ENCODE data around the gene COL20A1.

Gene COL20A1

DNA sequence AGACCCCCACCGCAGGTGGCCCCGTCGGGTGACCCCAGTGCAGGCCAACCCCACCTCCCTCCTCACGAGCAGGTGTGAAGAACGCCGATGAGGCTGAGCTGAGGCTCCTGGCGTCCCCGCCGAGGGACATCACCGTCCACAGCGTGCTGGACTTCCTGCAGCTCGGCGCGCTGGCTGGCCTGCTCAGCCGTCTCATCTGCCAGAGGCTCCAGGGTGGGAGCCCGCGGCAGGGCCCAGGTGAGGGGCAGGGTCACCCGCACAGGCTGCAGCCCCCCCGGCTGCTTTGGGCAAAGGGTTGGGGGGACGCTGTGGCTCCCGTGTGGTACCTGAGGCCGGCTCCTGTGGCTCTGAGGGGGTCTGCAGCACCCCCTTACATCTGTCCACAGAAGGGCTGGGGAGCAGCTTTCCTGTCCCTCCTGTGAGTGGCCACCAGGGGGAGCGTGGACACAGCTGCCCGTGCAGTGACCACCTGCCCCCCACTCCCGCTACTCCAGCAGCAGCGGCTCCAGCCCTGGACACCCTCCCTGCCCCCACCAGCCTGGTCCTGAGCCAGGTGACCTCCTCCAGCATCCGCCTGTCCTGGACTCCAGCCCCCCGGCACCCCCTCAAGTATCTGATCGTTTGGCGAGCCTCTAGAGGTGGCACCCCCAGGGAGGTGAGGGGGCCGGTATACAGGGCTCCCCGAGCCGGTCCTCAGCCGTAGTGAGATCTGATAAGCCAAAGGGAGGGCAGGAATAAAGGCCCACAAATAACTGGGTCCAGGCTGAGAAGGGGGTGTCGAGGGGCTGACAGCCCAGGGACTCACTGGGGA is 16.5 kb downstream of the COL20A1 start:
- DNase-seq (ENCODE audit: low spot score): peak; percentile 88

DNA sequence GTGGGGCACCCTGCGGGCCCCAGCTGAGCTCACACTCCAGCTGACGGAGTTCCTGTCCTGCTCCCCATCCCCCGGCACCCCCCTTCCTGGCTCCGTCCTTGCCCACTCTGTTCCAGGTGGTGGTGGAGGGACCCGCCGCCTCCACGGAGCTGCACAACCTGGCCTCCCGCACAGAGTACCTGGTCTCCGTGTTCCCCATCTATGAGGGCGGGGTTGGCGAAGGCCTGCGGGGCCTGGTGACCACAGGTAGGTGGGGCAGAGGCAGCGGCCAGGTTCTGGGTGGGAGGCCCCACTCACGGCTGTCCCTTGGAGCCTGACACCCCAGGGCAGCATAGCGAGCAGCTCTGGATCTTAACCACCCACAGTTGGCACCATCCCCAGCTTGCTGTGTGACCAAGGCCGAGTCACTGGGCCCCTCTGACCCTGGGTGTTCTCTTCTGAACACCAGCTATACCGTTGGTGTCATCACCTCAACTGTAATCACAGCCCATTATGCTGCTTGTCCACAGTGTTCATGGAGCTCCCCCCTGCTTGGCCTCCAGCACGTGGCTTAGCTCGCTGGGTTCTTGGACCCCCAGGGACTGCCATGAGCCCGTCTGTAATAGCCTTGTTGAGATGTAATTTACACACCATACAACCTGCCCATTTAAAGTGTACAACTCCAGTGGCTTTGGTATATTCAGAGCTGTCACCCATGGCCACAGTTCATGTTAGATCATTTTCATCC is 17.4 kb downstream of the COL20A1 start:
- no peak for DNase-seq (ENCODE audit: low spot score)

DNA sequence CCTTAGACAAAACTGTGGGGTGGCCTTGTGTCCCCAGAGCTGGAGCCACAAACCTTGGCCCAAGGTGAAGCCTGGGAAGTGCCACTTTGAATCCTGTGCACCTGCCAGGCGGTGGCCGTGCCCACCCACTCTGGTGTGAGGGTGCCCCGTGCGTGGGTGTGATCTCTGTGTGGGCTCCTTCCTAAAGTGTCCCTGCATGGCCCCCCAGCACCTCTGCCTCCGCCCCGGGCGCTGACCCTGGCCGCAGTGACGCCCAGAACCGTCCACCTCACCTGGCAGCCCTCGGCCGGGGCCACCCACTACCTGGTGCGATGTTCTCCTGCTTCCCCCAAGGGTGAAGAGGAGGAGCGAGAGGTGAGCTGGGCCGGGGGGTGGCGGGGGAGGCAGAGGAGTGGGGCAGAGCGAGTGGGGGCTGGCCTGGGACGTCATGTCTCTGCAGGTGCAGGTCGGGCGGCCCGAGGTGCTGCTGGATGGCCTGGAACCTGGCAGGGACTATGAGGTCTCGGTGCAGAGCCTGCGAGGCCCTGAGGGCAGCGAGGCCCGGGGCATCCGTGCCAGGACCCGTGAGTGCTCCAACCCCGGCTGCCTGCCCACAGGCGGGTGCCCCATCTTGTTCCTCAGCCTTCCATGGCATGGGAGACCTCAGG is 18.3 kb downstream of the COL20A1 start:
- DNase-seq (ENCODE audit: low spot score): no peak

DNA sequence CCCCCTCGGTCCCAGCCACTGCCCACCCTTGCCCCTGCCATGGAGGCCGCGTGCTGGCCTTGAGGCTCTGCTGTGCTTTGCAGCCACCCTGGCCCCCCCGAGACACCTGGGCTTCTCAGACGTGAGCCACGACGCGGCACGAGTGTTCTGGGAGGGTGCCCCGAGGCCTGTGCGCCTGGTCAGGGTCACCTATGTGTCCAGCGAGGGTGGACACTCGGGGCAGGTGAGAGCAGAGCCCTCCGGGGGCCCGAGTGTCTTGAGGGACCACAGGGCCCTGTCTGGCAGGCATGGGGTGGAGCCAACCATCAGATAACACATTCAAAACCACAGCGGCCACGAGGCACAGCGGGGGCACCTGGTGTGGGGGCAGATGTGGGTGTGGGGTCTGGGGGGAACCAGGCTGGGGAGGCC is 18.9 kb downstream of the COL20A1 start:
- DNase-seq (ENCODE audit: low spot score): no peak

DNA sequence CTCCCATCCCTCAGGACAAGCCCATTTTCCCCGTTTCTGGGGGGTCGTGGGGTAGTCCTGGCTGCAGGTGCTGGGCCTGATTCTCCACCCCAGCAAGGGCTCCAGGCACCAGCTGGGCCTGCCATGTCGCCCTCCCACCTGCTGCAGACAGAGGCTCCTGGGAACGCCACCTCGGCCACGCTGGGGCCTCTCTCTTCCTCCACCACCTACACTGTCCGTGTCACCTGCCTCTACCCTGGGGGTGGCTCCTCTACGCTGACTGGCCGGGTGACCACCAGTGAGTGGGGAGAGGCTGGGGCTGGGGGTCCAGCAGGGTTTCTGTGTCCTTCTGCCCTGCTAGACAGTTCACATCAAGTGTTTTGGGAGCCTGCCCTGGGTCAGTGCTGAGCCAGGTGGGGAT is 19.3 kb downstream of the COL20A1 start:
- DNase-seq (ENCODE audit: low spot score): no peak

DNA sequence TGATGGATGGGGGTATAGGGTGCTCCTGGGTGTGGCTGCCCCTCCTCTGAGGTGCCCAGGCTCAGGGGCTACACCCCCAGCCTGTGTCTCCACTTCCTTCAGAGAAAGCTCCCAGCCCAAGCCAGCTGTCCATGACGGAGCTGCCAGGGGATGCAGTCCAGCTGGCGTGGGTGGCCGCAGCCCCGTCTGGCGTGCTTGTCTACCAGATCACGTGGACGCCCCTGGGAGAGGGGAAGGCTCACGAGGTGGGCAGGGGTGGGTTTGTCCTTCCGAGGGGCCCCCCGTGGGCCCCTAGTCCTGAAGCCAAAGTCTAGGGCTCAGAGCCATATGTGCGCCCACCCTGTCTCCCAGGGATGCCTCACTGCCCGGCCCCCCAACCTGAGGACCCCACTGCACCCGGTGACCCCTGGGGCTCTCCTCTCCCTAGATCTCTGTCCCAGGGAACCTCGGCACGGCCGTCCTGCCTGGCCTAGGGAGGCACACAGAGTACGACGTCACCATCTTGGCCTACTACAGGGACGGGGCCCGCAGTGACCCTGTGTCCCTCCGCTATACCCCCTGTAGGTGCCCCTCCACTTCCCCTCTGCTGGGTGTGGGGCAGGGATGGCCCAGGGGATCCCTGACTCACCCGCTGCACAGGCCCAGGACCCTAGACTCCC is 19.8 kb downstream of the COL20A1 start:
- DNase-seq (ENCODE audit: low spot score): no peak

DNA sequence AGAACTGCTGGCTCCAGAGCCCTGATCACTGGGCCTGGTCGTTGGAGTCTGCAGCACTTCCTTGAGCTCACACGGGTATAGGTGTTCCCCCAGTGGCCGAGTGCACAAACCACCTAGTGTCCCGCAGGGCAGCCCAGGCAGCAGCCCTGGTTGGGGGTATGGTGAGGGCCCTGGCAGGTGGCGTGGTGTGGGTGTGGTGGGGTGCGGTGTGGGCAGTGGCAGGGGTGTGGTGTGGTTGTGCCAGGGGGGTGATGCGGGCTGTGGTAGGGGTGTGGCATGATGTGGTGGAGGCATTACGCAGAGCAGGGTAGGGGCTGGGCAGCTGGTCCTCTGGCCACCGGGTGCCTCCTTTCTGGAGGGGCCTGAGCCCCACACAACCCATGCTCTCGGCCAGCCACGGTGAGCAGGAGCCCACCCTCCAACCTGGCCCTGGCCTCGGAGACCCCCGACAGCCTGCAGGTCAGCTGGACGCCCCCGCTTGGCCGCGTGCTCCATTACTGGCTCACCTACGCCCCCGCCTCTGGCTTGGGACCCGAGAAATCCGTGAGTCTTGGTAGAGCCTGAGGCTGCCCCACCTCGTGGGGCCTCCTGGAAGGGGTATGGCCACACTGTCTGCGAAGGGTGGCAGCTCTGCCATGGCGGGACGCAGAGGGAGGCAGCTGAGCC is 20.5 kb downstream of the COL20A1 start:
- no peak for DNase-seq (ENCODE audit: low spot score)

DNA sequence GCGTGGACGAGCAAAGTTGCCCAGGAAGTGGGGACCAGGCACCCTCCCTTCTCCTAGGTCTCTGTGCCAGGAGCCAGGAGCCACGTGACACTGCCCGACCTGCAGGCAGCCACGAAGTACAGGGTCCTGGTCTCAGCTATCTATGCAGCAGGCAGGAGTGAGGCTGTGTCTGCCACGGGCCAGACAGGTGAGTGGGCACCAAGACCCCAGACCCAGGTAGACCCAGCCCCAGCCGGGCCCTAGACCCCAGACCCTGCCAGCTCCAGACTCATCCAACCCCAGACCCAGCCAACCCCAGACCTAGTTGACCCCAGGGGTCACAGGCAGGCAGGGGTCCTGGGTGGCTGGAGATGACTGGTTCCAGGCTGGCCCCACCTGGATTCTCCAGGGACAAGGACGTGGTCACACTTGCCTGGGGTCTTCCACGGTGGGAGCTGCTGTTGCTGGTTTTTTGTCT is 21.1 kb downstream of the COL20A1 start:
- no peak for DNase-seq (ENCODE audit: low spot score)

DNA sequence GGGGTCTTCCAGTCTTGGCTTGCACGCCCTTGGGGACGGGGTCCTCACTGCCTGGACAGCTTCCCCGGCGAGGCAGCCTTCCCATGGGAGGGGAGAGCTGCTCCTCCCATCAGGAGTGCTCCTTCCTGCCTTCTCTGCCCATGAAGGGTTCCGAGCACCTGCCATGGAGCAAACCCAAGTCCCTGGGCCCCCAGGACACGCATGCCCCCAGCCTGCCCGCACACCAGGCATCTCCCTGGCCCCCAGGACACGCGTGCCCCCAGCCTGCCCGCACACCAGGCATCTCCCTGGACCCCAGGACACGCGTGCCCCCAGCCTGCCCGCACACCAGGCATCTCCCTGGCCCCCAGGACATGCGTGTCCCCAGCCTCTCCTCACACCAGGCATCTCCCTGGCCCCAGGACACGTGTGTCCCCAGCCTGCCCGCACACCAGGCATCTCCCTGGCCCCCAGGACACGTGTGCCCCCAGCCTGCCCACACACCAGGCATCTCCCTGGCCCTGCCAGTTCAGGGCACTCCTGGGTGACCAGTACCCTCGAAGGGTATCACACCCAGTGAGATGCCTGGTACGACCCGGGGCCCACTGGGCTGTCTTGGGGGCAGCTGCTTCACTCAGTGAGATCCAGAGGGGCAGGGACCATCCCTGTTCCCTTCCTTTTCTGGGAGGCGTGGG is 21.7 kb downstream of the COL20A1 start:
- no peak for DNase-seq (ENCODE audit: low spot score)

DNA sequence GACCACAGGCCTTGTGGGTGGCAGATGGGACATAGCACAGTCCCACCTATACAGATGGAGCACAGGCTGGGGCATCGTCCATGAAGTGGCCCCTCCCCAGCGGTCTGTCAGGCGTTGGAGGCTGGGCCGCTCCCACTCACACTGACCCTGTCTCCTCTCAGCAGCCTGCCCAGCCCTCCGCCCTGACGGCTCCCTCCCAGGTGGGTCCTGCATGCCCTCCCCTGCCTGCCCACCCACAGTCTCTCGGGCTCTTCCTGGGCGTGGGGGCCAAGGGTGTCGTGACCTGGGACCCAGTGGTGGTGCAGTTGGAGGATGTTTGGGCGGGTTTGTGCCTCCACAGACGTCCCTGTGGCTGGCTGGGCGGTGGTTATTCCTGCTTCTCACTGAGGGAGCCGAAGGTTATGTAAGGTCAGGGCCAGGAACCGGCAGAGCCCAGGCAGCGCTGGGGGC is 22.3 kb downstream of the COL20A1 start:
- DNase-seq (ENCODE audit: low spot score): no peak

DNA sequence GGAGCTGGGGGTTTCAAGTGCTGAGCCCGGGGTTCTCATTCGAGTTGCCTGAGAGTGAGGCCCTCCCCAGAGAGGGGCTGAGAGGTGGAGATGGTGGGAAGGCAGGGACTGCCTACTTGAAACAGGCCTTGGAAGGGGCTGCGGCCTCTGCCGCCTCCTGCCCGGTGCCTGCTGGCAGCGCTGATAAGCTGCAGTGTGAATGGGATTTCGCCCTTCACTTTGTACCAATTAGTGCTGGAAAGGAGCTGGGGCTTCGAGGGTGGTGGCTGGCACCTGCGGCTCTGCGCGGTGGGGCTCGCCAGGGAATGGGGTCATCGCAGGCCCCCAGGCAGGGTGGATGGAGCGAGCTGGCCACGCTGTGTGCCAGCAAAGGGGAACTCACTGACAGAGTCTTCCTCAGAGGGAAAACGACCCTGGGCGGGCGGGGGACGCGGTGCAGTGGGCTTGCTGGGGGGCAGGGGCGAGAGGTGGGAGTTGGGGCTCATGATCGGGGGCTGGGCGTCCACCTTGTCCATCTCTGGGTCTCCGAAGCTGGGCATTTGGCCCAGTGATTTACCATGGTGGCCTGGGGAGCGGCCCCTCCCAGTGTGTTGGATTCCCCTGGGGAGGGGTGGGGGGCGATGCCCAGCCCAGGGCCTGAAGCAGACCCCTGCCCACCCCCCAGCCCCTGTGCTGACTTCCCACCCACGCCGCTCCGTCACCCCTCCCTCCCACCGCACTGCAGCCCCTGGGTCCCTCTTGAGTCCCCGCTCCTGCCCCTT is 22.9 kb downstream of the COL20A1 start:
- no peak for DNase-seq (ENCODE audit: low spot score)

DNA sequence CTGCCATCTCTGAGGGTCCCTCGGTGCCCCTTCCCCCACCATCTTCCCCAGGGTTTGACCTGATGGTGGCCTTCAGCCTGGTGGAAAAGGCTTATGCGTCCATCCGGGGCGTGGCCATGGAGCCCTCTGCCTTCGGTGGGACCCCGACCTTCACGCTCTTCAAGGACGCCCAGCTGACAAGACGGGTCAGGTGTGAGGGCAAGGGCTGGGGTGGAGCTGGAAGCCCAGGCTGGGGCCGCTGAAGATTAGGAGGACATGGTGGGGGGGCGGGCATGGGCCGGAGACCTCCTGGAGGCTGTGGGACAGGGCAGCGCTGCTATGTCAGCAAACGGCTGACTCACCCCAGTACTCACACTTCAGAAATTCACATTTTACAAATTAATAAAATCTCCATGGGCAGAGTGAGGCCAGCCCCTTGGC is 23.5 kb downstream of the COL20A1 start:
- DNase-seq (ENCODE audit: low spot score): no peak

DNA sequence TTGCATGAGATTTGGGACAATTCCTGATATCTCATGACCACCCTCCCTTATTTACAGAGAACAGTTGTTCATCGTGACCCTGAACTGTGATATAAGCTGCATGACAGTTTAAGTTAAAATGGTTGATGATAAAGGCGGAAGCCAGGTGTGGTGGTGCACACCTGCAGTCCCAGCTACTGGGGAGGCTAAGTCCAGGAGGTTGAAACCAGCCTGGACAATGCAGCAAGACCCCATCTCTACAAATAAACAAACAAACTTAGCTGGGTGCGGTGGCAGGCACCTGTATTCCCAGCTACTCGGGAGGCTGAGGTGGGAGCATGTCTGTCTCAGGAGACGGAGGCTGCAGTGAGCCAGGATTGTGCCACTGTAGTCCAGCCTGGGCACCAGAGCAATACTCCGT is 24.1 kb downstream of the COL20A1 start:
- no peak for DNase-seq (ENCODE audit: low spot score)

DNA sequence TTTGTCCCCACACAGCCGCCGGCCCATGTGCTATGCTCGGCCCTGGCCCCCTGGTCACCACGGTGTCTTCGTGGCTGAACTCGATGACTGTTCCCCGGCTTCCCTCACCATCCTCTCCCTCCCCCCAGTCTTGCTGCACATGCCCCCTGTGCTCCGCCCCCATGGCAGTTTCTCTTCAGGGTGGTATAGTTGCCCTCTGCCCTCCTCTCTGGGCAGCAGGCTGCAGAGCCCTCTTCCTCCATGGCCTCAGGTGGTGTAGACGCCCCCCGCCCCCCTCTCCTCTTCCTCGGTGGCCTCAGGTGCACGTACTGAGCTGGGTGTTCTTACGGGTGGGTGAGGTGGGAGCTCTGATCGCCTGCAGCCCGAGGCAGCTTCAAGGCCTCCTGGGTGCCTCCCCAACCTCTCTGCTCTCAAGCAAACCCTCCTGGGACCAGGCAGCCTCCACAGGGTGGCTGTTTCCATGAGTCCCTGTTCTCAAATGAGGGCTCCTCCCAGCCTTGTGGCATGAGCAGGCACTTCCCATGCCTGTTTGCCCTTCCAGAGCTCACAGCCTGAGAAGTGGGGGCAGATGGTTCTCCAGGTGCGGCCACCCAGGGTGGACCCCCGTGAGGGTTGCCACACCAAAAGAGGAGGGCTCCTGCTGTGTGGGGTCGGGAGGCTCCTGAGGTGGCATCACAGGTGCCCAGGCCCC is 24.8 kb downstream of the COL20A1 start:
- DNase-seq (ENCODE audit: low spot score): no peak

DNA sequence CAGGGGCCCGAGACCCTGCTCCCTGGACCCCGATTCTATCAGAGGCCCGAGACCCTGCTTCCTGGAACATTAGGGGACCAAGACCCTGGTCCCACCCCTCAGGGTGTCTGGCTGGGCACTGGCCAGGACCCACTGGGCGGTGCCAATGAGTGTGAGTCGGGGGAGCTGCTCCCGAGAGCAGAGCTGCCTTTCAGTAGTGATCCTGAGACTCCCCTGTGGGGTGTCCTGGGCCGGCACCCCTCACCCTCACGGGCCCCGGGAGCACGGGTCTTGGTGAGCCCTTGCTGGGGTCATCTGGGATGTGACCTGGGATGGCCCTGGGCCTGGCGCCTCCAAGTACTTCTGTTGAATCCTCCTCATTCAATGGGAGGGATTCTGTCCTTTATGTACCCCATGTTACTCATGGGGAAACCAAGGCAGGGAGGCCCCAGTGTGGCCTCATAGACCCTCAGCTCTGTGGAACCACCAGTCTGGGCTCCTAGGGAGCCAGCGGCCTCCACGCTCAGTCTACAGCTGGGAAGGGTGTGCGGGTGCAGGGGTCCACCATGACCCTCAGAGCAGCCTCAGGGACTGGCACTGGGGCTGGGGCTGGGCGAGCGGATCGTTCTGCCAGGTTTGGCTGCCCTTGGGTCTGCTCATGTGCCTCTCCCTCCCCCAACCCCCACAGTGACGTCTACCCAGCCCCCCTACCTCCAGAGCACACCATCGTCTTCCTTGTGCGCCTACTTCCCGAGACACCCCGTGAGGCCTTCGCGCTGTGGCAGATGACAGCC is 25.6 kb downstream of the COL20A1 start:
- no peak for DNase-seq (ENCODE audit: low spot score)

DNA sequence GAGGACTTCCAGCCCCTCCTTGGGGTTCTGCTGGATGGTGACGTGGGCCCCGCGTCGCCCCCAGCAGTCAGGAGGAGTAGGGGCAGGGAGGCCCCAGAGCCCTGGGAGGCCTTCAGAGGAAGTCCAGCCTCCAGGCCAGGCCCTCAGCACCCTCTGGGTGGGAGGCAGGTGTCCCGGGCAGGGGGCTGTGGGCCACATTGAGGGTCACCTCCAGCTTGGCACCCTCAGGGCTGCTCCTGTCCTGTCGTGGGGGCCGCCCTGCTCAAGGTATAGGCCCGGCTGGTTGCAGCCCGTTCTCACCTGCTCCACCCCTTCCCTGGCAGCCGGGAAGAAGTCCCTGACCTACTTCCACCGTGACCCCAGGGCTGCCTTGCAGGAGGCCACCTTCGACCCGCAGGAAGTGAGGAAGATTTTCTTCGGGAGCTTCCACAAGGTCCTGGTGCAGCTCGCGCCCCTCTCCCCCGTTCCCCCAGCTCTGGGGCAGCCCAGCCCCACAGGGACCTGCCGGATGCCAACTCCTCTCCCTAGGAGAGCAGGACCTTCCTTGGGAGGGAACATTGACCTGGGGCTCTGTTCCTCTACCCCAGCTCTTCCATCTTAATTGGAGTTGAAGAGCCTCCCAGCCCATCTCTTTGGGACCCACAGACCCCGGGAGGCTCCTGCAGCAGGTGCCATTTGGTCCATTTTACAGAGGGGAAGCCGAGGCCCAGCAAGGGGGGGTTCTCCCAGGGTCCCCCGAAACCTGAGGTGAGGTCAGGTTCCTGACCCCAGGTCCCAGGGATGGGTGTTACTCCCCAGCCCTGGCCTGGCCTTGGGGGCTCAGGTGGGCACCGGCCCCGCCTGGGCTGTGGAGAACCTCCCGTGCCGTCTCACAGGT is 26.4 kb downstream of the COL20A1 start:
- DNase-seq (ENCODE audit: low spot score): no peak

DNA sequence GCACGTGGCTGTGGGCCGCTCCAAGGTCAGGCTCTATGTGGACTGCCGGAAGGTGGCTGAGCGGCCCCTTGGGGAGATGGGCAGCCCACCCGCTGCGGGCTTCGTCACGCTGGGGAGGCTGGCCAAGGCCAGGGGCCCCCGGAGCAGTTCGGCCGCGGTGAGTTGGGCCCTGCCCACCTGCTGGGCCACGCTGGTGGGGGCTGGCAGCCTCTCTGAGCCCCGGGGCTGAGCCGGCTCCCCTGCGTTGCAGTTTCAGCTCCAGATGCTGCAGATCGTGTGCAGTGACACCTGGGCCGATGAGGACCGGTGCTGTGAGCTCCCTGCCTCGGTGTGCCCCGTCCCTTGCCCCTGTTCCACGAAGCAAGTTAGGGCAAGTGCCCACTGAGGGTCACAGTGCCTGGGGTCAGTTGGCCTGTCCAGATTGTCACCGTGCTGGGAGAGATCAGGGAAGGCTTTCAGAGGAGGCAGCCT is 27.1 kb downstream of the COL20A1 start:
- DNase-seq (ENCODE audit: low spot score): no peak

DNA sequence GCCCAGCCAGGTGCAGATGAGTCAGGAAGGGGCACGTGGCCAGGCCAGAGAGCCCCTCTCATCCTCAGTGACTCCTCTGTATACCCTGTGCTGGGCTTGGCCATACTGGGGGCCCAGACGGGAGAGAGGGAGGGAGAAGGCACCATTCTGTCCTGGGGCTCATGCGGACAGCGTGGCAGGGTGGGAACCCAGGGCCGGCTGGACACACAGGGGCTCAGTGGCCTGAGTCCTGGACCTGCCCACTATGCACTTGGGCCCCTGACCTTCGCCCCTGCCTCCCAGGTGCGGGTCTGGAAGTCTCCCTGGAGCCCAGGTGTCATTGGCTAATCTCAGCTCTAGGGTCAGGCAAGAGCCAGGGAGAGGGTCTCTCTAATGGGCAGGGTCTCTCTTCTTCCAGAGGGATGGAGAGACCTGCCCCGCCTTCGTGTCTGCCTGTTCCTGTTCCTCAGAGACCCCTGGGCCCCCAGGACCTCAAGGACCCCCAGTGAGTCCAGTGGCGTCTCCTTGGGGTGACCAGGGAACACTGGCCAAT is 27.7 kb downstream of the COL20A1 start:
- no peak for DNase-seq (ENCODE audit: low spot score)
